ENCODE measurements around the gene LIMCH1.

DNA sequence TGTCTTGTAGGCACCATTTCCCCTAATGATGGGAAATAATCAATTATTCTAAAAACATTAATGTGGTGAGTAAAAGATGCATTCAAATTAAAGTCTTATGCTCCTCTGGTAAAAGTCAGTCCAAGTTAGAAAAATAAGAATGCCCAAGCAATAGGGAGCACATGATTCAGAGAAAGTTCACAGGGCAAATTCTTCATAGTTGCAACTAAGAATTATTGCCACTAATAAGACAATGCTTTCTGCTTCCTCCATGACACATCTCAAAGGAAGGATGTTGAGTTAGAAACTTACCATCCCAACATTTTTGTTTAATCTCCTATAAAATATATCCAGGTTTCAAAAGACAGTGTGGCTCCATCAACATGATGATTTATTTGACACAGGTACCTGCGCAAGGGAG, 184.2 kb downstream of the LIMCH1 start:
- TF ChIP-seq SIN3A (IDR thresholded peaks at IDR 0.05; ENCODE audit: borderline replicate concordance, insufficient read depth, low read length) (no peak), POLR2AphosphoS5 (IDR thresholded peaks at IDR 0.05; ENCODE audit: low read depth, low read length) (no peak), TAF1 (IDR thresholded peaks at IDR 0.05; ENCODE audit: borderline replicate concordance, insufficient read depth, low read length) (no peak)
- TF ChIP-seq, protein P1, sequence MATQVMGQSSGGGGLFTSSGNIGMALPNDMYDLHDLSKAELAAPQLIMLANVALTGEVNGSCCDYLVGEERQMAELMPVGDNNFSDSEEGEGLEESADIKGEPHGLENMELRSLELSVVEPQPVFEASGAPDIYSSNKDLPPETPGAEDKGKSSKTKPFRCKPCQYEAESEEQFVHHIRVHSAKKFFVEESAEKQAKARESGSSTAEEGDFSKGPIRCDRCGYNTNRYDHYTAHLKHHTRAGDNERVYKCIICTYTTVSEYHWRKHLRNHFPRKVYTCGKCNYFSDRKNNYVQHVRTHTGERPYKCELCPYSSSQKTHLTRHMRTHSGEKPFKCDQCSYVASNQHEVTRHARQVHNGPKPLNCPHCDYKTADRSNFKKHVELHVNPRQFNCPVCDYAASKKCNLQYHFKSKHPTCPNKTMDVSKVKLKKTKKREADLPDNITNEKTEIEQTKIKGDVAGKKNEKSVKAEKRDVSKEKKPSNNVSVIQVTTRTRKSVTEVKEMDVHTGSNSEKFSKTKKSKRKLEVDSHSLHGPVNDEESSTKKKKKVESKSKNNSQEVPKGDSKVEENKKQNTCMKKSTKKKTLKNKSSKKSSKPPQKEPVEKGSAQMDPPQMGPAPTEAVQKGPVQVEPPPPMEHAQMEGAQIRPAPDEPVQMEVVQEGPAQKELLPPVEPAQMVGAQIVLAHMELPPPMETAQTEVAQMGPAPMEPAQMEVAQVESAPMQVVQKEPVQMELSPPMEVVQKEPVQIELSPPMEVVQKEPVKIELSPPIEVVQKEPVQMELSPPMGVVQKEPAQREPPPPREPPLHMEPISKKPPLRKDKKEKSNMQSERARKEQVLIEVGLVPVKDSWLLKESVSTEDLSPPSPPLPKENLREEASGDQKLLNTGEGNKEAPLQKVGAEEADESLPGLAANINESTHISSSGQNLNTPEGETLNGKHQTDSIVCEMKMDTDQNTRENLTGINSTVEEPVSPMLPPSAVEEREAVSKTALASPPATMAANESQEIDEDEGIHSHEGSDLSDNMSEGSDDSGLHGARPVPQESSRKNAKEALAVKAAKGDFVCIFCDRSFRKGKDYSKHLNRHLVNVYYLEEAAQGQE (IDR thresholded peaks at IDR 0.05; ENCODE audit: insufficient read depth in 1 of 2, low read depth in 2 of 2, low read length in 2 of 2), result no peak

Measured in PFSK-1 (cell line).